ENCODE results near the gene ZNF331. TPM values are rescaled to one million over a fixed set of nuclear protein-coding genes. Genes with fewer than 3 reads are reported as not detected.

The ZNF331 gene
- total and polyA plus RNA-seq, 3 donors from 2014 or later, result 26.5 to 36.5 (median 31.4) TPM

DNA sequence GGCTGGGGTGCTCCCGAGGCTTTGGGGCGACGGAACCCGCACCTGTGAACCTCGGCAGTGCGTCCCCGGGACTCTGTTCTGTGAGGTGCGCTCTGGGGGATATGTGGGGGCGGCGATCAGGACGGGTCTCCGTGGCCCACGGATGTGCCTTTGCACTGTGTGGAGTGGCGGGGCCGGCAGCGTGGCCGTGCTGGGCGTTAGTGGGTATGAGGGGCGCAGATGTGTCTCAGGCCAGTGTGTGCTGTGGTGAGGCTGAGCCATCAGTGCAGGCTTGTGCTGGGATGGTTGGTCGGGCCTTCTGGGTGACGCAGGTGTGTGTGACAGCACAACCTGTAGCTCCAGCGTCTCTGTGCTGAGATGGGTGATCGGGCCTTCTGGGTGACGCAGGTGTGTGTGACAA lies 16.9 kb downstream of the ZNF331 start:
- H3K9me3 ChIP-seq, result no peaks in the 10 kb centered on the region
- peak overlapping the region; percentile 42 to 71 for H3K4me3 ChIP-seq
- TF ChIP-seq POLR2A (IDR thresholded peaks at IDR 0.05), result no peak
- TF ChIP-seq, protein P1, sequence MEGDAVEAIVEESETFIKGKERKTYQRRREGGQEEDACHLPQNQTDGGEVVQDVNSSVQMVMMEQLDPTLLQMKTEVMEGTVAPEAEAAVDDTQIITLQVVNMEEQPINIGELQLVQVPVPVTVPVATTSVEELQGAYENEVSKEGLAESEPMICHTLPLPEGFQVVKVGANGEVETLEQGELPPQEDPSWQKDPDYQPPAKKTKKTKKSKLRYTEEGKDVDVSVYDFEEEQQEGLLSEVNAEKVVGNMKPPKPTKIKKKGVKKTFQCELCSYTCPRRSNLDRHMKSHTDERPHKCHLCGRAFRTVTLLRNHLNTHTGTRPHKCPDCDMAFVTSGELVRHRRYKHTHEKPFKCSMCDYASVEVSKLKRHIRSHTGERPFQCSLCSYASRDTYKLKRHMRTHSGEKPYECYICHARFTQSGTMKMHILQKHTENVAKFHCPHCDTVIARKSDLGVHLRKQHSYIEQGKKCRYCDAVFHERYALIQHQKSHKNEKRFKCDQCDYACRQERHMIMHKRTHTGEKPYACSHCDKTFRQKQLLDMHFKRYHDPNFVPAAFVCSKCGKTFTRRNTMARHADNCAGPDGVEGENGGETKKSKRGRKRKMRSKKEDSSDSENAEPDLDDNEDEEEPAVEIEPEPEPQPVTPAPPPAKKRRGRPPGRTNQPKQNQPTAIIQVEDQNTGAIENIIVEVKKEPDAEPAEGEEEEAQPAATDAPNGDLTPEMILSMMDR (IDR thresholded peaks at IDR 0.05), result no peak
- WGBS, 2 donors, result 15 to 38% methylated on average over 16 to 19 of the region's 24 CpGs
- no peaks in the 10 kb centered on the region for H3K36me3 ChIP-seq (ENCODE audit: low read depth, missing control alignments)
- H3K27ac ChIP-seq, result peak overlapping the region; percentile 70 to 88
- H3K4me1 ChIP-seq, result no peaks in the 10 kb centered on the region
- intact Hi-C loops (cut with DNase I; ENCODE audit: low total_unique reads), result no loop called here
- H3K27me3 ChIP-seq, result no peaks in the 10 kb centered on the region
- no peak for DNase-seq

DNA sequence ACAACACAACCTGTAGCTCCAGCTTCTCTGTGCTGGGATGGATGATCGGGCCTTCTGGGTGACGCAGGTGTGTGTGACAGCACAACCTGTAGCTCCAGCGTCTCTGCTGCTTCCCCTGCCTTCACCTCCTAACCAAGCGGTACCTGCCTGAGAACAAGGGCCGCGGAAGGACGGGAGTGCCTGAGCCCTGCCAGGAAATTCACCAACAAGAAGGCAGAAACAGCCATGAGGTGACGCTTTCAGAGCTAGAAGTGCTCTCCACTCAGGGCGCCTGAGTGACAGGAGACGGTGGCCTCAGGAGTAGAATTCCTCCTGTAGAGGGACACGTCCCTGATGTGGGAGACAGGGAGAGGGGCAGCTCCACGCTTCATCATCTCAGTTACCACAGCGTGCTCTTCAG lies 17.4 kb downstream of the ZNF331 start:
- 62 to 78% methylated on average over 7 to 13 of the region's 13 CpGs for WGBS, 2 donors
- DNase-seq, result no peak
- H3K4me3 ChIP-seq, result peak overlapping the region in 1 of 2 donors; percentile 71

DNA sequence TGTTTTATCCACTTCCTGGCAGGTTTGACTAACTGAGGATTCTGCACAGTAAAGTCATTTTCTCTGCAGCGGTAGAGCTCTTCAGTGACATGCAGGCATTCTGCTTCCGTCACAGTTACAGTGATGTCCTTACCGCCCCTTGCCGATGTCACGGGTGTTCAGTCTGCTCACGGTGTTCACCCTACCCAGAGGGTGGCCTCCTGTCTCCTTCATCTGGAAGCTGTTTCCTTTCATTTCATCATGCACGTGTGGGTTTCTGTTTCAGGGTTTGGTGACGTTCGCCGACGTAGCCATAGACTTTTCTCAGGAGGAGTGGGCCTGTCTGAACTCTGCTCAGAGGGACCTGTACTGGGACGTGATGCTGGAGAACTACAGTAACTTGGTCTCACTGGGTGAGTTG lies 33.4 kb downstream of the ZNF331 start:
- WGBS, 2 donors, result 91 to 92% methylated on average over 12 of the region's 12 CpGs
- no peak for DNase-seq
- no peak overlapping the region for H3K4me3 ChIP-seq
- no peaks in the 10 kb centered on the region for H3K9me3 ChIP-seq
- no peaks in the 10 kb centered on the region for H3K27me3 ChIP-seq
- H3K36me3 ChIP-seq (ENCODE audit: low read depth, missing control alignments), result no peaks in the 10 kb centered on the region
- intact Hi-C loops (cut with DNase I; ENCODE audit: low total_unique reads), result no loop called here
- no peak for TF ChIP-seq POLR2A (IDR thresholded peaks at IDR 0.05)
- TF ChIP-seq, protein P1 (IDR thresholded peaks at IDR 0.05), result no peak
- no peaks in the 10 kb centered on the region for H3K4me1 ChIP-seq
- no peak overlapping the region for H3K27ac ChIP-seq

More for the DNA sequence above, 17.4 kb downstream of the ZNF331 start:
- H3K4me1 ChIP-seq, result no peaks in the 10 kb centered on the region
- H3K9me3 ChIP-seq, result no peaks in the 10 kb centered on the region
- intact Hi-C loops (cut with DNase I; ENCODE audit: low total_unique reads), result no loop called here
- peak overlapping the region; percentile 59 to 88 for H3K27ac ChIP-seq
- TF ChIP-seq POLR2A (IDR thresholded peaks at IDR 0.05), result no peak
- TF ChIP-seq, protein P1 (IDR thresholded peaks at IDR 0.05), result no peak
- H3K27me3 ChIP-seq, result no peaks in the 10 kb centered on the region
- no peaks in the 10 kb centered on the region for H3K36me3 ChIP-seq (ENCODE audit: low read depth, missing control alignments)

DNA sequence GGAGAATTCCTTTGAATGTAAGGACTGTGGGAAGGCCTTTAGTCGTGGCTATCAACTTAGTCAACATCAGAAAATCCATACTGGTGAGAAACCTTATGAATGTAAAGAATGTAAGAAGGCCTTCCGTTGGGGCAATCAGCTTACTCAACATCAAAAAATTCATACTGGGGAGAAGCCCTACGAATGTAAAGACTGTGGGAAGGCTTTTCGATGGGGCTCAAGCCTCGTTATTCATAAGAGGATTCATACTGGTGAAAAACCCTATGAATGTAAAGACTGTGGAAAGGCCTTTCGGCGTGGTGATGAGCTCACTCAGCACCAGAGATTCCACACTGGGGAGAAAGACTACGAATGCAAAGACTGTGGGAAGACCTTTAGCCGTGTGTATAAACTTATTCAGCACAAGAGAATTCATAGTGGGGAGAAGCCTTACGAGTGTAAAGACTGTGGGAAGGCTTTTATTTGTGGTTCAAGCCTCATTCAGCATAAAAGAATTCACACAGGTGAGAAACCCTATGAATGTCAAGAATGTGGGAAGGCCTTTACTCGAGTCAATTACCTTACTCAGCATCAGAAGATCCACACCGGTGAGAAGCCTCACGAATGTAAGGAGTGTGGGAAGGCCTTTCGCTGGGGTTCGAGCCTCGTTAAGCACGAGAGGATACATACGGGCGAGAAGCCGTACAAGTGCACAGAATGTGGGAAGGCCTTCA lies 39.2 kb downstream of the ZNF331 start:
- H3K36me3 ChIP-seq (ENCODE audit: low read depth, missing control alignments), result no peaks in the 10 kb centered on the region
- DNase-seq, result no peak
- intact Hi-C loops (cut with DNase I; ENCODE audit: low total_unique reads), result no loop called here
- no peaks in the 10 kb centered on the region for H3K27me3 ChIP-seq
- TF ChIP-seq POLR2A (IDR thresholded peaks at IDR 0.05), result no peak
- TF ChIP-seq, protein P1 (IDR thresholded peaks at IDR 0.05), result no peak
- no peaks in the 10 kb centered on the region for H3K4me1 ChIP-seq
- no peak overlapping the region for H3K4me3 ChIP-seq
- no peak overlapping the region for H3K27ac ChIP-seq
- WGBS, 2 donors, result 96% methylated on average over 20 of the region's 20 CpGs
- no peaks in the 10 kb centered on the region for H3K9me3 ChIP-seq

DNA sequence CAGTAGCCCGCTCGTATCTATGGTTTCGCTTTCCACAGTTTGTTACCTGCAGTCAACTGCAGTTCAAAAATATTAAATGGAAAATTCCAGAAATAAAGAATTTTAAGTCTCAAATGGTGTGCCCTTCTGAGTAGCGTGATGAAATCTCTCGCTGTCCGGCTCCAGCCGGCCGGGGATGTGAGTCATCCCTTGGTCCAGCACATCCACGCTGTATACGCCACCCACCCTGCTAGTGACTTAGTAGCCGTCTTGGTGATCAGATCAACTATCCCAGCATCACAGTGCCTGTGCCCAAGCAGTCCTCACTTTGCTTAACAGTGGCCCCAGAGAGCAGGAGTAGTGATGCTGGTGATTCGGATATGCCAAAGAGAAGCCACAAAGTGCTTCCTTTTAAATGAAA lies 40.0 kb downstream of the ZNF331 start:
- intact Hi-C loops (cut with DNase I; ENCODE audit: low total_unique reads), result no loop called here
- H3K9me3 ChIP-seq, result no peaks in the 10 kb centered on the region
- H3K27ac ChIP-seq, result no peak overlapping the region
- no peak for DNase-seq
- no peak overlapping the region for H3K4me3 ChIP-seq
- H3K36me3 ChIP-seq (ENCODE audit: low read depth, missing control alignments), result no peaks in the 10 kb centered on the region
- WGBS, 2 donors, result 97 to 99% methylated on average over 12 of the region's 12 CpGs
- H3K4me1 ChIP-seq, result no peaks in the 10 kb centered on the region
- TF ChIP-seq POLR2A (IDR thresholded peaks at IDR 0.05), result no peak
- TF ChIP-seq, protein P1 (IDR thresholded peaks at IDR 0.05), result no peak
- H3K27me3 ChIP-seq, result no peaks in the 10 kb centered on the region
